Measurements from ENCODE around the gene COX15.
"Not testable (repeated sequence)": the region's sequence is repeated elsewhere in the genome, so short reads cannot be mapped to it uniquely, and the experiment has no call there.

Gene COX15

DNA sequence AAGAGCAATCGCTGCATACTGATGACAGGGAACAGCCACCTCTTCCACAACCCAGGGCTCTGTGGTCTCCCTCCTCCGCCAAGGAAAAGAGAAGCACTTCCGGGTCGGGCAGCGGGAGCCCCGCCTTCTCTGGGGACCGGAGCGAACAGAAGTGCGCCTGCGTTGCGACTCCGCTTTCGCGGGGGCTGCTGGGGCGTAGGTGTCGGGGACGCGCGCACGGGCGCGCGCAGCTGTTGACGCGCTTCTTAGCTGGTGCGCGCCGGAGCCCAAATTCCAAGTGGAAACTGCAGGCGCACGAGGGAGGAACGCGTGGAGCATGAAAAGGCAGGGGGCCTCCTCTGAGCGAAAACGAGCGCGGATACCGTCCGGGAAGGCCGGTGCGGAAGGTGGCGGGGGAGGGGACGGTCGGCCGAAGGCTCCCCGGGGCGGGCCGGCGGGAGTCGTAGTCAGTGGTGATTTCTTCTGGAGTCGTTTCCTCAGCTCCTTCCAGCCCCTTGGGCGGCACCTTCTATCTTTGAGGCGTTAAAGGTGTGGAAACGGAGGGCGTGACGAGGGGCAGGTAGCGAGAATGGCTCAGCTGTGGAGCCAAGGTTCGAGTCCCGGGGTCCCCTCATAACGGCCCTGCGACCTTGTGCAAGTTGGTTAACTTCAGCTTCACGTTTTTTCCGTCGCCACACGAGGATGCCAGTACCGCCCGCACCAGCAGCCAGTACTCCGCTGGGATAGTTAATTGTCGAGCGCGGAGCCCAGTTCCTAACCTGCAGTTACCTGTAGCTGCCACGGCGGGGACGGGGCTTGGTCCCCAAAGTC lies at the start of gene COX15, which contains the start of gene CUTC:
Gene COX15, minus strand, starts transcription at position 95 of the 810 bp plus-strand sequence. Its CDS starts 78 bp downstream, at position 17.
Gene CUTC, plus strand, starts transcription at position 202 of the 810 bp plus-strand sequence. Its CDS starts 115 bp downstream, at position 317.
- peak; percentile 96 for DNase-seq (ENCODE audit: low spot score)

DNA sequence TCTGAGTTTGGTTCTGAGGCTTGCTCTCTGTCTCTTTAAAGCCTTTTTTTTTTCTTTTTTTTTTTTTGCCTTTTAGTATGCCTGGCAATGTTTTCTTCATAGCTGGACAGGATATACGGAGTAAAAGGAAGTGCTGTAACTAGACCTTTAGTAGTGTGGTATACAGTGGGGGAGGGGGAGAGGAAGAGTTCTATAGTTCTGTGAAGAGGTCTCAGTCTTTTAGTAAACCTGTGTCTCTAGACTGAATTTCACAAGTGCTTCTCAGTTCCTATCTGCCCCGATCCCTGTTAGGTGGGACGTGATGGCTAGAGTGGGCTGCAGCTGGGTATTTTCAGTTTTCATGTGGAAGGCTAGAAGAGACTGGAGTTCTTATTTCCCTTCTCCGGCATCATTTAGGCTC lies 47.4 kb upstream of the COX15 start:
- DNase-seq (ENCODE audit: low spot score): no peak

DNA sequence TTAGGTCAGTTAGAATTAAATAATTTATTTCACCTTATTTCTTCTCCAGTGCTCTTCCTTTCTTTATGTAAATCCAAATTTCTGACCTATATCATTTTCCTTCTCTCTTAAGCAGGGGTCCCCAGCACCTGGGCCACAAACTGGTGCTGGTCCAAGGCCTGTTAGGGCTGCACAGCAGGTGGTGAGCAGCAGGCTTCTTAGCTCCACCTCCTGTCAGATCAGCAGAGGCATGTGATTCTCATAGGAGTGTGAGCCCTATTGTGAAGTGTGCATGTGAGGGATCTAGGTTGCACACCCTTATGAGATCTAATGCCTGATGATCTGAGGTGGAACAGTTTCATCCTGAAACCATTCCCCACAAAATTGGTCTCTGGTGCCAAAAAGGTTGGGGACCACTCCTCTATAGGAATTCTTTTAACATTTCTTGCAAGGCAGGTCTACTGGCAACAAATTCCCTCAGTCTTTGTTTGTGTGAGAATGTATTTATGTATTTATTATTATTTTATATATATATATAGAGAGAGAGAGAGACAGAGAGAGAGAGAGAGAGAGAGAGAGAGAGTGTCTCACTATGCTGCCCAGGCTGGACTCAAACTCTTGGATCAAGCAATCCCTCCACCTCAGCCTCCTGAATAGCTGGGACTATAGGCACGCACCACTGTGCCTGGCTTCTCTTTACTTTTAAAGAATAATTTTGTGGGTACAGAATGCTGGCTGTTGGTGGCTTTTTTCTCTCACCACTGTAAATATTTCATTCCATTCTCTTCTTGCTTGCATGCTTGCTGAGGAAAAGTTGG lies 46.2 kb upstream of the COX15 start:
- no peak for DNase-seq (ENCODE audit: low spot score)

DNA sequence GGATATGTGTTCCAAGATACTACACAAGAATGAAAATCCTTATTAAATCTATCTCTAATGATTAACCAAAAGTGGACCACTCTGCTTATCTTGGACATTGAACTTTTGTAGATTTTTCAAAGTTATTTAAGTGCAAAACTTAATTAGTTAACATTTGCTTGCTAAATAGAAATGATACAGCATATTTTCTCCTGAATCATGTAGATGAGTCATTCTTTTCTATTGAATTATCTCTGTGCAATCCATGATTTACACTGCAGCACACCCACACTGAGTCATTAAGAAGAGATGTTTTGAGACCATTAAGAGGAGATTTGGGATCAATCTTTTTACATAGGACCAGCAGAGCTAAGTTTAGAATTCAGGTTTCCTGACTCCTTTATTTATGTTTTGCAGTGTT lies 43.9 kb upstream of the COX15 start:
- no peak for DNase-seq (ENCODE audit: low spot score)

DNA sequence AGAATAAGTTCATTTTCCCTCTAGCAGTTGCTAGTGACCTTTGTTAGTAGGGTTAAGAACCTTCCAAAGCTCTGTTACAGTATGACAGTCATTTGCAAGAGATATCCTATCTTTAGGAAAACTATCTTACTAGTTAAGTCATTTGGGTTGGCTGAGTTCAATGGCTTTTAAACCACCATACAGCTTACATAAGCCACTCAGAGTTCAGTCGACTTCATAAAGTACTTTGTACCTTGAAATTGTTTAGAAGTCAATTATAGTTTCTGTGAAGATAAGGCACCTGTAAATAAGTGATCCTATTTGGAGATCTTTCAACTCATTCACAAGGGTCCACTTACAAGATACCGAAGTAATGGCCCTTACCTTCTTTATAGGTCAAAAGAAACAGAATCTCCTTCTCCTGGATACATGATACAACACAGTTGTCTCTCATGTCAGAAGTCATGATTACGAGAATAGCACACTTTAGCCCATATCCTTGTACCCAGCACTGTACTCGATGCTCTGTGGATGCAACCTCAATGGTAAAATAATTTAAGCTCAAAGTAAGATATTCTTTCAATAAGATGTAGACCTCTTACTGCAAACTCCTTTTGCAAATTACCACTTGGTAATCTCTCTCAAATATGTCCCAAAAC lies 38.6 kb upstream of the COX15 start:
- DNase-seq (ENCODE audit: low spot score): no peak

DNA sequence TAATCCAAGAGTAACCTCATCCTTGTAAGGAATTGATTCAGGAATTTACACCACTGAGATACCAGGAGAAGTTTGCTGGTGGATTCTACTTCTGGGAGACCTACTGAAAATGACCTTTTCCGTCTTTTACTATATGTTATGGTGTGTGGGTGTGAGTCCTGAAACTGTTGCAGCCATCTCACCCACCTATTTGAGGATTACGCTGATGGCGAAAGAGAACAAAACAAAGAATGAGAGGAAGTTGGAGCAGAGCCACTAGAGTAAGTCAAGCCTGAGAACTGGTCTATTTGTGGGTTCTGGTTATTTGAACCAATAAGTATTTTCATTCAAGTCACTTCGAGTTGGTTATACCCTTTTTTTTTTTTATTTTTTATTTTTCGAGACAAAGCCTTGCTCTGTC lies 37.8 kb upstream of the COX15 start:
- DNase-seq (ENCODE audit: low spot score): no peak

DNA sequence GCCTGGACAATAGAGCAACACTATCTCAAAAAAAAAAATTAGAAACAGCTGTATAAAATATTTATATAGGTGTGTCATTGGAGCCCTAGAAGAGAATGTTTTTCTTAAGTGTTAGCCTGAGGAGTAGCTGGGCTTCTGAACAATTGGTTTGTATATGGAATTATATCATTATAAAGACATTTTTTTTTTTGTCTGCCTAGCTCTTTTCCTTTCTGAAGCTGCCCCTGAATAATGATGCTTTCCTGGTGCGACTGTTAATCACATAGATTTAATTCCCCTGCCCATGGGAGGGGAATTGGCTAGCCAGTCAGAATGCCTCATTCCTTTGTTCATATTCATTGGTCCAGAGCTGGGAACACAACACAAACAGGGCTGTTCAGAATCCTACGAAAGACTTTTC lies 36.6 kb upstream of the COX15 start:
- no peak for DNase-seq (ENCODE audit: low spot score)

DNA sequence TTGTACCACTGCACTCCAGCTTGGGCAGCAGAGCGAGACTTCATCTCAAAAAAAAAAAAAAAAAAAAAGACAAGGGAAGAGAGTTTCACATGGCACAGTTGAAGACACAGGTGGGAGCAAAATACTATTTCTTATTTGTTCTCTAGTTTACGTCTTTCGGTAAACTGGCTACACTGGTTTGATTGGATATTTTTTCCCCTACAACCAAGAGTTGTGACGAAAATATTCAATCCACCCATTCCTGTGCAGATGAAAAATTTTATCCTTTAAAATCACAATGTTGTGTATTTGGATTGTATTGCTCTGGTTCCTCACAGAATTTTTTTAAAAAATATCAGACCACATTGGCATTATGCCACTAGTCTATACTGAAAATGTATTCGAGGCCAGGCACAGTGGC lies 36.0 kb upstream of the COX15 start:
- DNase-seq (ENCODE audit: low spot score): no peak

DNA sequence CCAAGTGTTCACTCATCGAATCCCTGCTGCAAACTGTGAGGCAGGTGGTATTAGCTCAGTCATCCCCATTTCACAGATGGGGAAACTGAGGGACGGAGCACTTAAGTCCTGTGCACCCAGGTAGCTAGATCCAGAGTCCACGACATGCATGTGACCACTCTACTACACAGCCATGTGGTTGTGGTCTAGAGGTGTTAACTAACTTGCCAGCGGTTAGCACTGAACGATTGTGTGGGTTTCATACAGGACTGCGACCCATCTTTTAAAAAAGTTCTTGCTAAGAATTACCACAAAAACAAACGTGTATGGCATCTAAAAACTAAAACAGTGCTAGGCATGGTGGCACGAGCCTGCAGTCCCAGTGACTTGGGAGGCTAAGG lies 34.4 kb upstream of the COX15 start:
- DNase-seq (ENCODE audit: low spot score): no peak

DNA sequence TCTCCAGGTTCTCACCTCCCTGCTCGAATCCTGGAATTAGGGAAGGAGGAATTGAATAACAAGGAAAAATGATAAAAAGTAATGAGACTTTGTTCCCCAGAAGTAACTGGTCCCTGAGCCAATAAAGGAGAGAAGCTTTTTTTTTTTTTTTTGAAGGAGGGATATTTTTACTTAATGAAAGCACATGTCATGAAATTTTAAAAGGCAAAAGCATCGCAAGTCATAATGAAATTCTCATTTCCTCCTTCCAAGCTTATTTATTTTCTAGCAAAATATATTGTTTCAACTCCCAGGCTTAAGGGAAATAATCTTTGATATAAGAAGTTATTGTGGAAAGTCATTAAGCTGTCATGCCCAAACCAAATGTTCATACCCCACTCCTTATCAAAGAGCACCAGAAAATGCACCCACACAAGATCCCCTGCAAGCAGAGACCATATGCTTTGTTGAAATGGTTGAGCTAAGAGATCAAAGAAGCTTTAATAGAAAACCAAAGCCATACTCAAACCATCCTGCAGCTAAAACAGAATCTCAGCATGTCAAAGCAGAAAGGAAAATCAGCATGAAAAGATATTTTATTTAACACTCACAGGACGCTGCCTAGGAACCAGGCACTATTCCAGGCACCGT lies 33.9 kb upstream of the COX15 start:
- no peak for DNase-seq (ENCODE audit: low spot score)

DNA sequence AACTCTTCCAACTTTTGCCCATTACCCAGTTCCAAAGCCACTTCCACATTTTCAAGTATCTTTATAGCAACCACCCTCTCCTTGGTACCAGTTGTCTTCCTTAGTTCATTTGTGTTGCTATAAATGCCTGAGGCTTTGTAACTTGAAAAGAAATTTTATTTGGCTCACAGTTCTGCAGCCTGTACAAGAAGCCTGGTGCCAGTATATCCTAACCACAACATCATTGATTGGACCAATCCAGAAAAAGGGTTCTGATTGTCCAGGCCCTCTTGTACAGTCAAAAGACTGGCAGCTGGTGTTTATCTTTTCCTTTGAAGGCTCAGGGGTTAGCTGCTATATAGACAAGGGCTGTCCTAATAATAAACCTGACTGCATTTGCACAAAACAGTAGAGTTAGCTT lies 29.4 kb upstream of the COX15 start:
- DNase-seq (ENCODE audit: low spot score): no peak

DNA sequence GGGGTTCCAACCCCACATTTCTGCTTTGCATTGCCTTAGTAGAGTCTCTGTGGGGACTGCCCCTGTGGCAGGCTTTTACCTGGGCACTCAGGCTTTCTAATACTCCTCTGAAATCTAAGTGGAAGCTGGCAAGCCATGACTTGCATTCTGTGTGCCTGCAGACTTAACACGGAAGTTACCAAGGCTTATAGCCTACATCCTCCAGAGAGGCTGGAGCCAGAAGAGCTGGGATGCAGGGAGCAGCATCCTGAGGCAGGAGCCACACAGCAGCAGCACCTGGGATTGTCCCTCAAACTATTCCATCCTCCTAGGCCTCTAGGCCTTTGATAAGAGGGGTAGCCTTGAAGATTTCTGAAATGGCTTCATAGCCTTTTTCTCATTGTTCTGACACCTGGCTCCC lies 28.4 kb upstream of the COX15 start:
- DNase-seq (ENCODE audit: low spot score): no peak

DNA sequence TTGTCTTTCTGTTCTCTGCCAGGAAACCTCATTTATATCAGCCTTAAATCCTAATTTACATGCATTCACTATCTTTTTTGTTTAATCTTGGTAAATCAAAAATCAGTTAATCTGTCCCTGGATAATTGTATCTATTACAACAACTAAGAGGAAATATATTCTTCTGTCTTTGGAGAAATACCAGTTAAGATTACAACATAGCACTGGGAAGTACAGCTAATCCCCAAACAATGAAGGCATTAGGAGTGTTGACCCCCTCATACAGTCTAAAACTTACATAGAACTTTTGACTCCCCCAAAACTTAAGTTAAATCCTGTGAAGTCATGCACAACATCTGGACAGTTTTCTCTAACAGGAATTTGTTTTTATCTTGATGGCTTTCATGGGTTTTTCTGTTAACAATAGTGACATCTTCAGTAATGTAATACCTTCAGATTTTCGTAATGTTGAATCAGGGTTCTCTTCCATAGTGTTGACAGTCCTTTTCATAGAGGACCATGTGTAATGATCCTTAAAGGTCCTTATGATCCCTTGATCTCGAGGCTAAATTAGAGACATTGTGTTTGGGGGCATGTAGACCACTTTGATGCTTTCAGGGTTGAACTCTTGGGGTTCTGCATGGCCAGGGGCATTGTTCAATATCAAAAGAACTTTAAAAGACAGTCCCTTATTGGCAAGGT lies 26.4 kb upstream of the COX15 start:
- DNase-seq (ENCODE audit: low spot score): no peak

DNA sequence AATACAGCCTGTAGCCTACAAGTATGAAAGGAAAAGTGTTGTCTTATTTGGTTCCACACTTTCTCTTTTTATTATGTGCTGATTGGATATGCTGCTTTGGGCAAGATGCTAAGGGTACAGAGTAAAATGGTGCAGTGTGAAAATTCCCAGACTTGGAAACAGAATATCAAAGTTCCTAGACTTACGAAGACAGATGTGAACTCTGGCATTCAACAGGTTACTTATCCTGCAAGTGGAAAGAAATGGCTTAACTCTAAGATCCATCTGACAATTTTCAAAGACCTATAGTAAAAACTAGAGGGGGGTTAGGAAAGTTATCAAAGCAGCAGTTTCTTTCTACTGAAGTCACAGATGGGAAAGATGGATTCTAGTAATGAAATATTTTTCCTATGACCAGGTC lies 24.2 kb upstream of the COX15 start:
- no peak for DNase-seq (ENCODE audit: low spot score)

DNA sequence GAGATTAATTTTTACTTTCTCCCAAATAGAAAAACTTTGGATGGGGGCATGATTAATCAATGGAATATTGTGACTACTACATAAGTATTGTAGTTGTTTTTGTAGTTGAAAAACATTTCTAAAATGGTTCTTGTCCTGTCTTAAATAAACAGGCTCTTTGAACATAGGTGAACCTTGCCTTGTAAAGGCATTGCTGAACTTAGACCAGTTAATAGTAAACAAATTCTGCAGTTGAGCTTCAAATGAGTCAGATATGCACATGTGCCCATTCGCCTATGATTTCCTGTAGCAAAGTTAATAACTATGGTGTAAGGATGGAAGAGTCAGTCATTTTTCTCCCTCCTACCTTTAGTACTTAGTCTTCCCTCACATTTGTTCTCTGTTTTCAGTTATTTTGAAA lies 22.7 kb upstream of the COX15 start:
- no peak for DNase-seq (ENCODE audit: low spot score)

DNA sequence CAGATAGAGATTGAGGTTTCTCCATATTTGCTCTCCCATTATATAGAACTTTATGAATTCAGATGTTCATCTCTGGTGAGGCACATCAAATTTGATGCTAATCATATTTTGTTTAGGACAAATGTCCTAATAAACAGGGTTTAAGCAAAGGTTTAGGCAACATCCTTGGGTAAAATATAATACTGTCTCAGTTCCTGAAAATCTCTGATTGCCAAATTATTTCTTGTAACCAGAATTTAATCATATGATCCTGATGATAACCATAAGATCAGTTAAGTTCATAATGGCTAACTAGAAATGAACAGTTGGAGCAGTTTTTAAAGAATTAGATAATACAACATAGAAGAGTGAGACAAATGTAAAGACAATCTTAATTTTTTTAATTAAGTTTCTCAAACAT lies 18.7 kb upstream of the COX15 start:
- no peak for DNase-seq (ENCODE audit: low spot score)

DNA sequence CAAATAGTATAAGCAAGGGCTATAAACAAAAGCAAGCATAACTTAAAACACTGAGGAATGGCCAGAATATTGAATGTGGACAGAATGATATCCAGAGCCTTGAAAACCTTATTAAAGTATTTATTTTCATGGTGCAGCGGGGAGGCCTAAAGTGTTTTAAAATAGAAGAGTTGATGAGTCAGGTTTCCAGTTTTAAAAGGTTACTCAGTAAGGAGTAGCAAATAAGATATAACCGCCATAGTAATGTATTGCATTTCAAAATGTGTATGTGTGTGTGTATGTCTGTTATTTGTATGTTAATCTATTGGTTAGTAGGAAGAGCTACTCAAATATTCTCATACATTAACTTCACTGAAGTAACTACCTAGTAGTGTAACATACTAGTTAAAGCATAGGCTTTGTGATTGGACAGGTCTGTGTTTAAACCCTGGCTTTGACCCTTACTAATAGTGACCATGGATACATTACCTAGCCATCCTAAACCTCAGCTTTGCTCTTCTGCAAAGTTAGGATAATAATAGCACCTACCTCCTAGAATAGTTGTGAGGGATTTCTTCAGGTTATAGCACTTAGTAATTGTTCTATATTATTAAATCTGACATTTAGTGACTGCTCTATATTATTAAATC lies 17.0 kb upstream of the COX15 start:
- no peak for DNase-seq (ENCODE audit: low spot score)

DNA sequence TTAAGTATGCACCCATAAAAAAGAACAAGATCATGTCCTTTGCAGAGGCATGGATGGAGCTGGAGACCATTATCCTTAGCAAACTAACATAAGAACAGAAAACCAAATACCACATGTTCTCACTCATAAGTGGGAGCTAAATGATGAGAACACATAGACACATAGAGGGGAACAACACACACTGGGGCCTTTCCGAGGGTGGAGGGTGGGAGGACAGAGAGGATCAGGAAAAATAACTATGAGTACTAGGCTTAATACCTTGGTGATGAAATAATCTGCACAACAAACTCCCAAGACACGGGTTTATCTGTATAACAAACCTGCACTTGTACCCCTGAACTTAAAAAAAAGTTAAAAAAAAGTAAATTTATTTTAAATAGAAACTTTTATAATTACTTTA lies 14.2 kb upstream of the COX15 start:
- not testable (repeated sequence) for DNase-seq (ENCODE audit: low spot score)

DNA sequence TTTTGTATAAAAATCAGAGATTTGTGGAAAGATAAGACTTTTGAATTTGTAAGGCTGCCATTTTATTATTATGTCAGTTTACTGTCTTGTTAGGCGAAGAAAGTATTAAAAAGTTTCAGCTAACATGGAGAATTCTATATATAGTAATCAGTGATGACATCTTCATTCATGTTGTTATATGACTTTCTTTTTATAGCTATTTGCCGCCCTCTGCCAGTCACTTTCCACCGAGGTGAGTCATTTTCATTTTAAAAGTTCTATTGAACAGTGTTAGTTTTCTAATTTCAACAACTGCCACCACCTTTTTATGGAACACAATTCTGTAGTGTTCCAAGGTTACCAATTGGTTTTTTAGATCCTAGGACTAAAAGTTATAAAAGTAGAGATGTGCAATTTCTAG lies 11.9 kb upstream of the COX15 start:
- no peak for DNase-seq (ENCODE audit: low spot score)

DNA sequence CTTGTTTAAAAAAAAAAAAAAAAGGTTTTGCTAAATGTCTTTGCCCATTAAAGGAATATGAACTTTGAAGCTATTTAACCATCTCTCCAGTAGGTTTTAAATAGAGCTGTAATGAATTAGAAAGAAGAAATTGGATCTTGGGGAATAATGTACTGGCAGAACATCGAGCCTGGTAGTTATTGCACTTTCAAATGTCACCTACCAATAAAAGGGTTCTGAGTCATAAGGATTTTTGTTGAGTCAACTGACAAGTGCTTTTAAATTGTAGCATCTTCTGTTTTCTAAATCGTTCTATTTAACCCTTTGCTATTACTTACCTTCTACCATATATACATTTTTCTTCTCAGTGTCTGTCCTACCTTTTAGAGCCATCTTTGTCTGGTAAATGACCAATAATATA lies 10.8 kb upstream of the COX15 start:
- no peak for DNase-seq (ENCODE audit: low spot score)

DNA sequence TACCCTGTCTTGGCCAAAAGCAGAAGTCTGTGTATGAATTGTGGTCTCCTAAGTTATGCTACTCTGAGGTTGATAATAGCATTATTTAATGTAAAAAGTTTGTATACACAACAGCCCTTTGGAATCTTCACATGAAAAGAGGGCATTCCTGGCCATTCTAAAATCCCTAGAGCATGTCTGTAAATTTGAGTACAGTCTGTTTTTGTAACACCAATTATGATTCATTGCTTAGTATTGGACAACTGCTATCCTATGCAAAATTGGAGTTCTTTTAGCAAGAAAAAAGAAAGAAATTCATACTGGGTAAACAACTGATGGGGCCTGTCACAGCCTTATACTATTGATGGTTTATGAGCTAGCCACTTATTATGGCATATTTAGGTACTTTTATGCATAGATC lies 10.3 kb upstream of the COX15 start:
- no peak for DNase-seq (ENCODE audit: low spot score)
